Glutamatergic neuron (in vitro differentiated cells): ENCODE measurements around the gene CTNNA2. TPM values are rescaled to one million over a fixed set of nuclear protein-coding genes. Genes with fewer than 3 reads are reported as not detected.

Experiments used
- DNase-seq: peaks from one replicate; pipeline ENCODE4 v3.0.0; 2022
- H3K27ac Mint-ChIP-seq: one replicate; pipeline ENCODE4 v1.8.0; 2020; ENCODE audit warnings: mild to moderate bottlenecking, mixed read lengths, inconsistent platforms; ENCODE audit not compliant: unreplicated experiment
- H3K27me3 Mint-ChIP-seq: one replicate; pipeline ENCODE4 v1.8.0; 2020; ENCODE audit warnings: mild to moderate bottlenecking, moderate library complexity, mixed read lengths, inconsistent platforms; ENCODE audit not compliant: unreplicated experiment
- H3K36me3 Mint-ChIP-seq: one replicate; pipeline ENCODE4 v1.8.0; 2020; ENCODE audit warnings: mild to moderate bottlenecking, mixed read lengths, inconsistent platforms; ENCODE audit not compliant: unreplicated experiment
- H3K4me1 Mint-ChIP-seq: one replicate; pipeline ENCODE4 v1.8.0; 2020; ENCODE audit warnings: mild to moderate bottlenecking, low read depth, mixed read lengths, inconsistent platforms; ENCODE audit not compliant: unreplicated experiment
- H3K4me3 Mint-ChIP-seq: one replicate; pipeline ENCODE4 v1.8.0; 2020; ENCODE audit warnings: mild to moderate bottlenecking, mixed read lengths, inconsistent platforms; ENCODE audit not compliant: unreplicated experiment
- H3K9me3 Mint-ChIP-seq: one replicate; pipeline ENCODE4 v1.8.0; 2020; ENCODE audit warnings: mild to moderate bottlenecking, moderate library complexity, mixed read lengths, inconsistent platforms; ENCODE audit not compliant: unreplicated experiment
- CTCF ChIP-seq: fragments of 200-600 bp; sonication (generic); IDR thresholded peaks from one replicate; pipeline ENCODE4 v1.5.0; 2021; ENCODE audit not compliant: partially characterized antibody, unreplicated experiment
- total RNA-seq: library from RNA; stranded (reverse); fragmentation: NEBNext Ultra II Directional; extraction: Animal tissue kit (Norgen Biotek cat#: 25700); gene quantifications from one replicate; pipeline ENCODE4 v1.2.1, GENCODE V29; 2021; ENCODE audit not compliant: unreplicated experiment

The CTNNA2 gene
- total RNA-seq, 1 donor from 2014 or later = 76.2 TPM

DNA sequence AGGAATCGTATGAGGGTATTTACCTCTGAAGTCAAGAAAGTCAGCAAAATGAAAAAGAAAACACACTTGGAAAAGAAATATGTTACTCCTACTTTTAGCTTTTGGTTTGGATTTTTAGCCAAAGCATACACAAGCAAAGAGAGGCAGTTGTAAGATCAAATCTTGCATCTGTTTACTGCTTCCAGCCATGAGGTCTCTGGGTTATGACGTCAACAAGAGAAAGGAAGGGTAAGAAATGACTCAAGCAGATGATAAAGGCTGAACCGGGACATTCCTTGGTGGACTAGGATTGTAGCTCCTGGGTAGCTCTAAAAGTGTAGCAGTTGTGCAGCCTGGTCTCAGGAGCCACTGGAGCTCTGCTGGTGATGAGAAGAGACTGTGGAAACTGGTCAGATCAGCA, 16.8 kb downstream of the CTNNA2 start:
- no peak for TF ChIP-seq CTCF
- no peaks in the 10 kb centered on the region for H3K9me3 Mint-ChIP-seq
- no peaks in the 10 kb centered on the region for H3K4me1 Mint-ChIP-seq
- no peaks in the 10 kb centered on the region for H3K27me3 Mint-ChIP-seq
- no peaks in the 10 kb centered on the region for H3K36me3 Mint-ChIP-seq
- no peak for DNase-seq
- no peak overlapping the region for H3K4me3 Mint-ChIP-seq
- H3K27ac Mint-ChIP-seq = no peak overlapping the region

GRCh38 chr2:79530443-79530842, 17.6 kb downstream of the CTNNA2 start:
- DNase-seq = no peak
- Mint-ChIP-seq H3K9me3 (no peaks in the 10 kb centered on the region), H3K4me1 (no peaks in the 10 kb centered on the region), H3K27ac (no peak overlapping the region), H3K36me3 (no peaks in the 10 kb centered on the region), H3K4me3 (no peak overlapping the region), H3K27me3 (no peaks in the 10 kb centered on the region)
- TF ChIP-seq CTCF = no peak

DNA sequence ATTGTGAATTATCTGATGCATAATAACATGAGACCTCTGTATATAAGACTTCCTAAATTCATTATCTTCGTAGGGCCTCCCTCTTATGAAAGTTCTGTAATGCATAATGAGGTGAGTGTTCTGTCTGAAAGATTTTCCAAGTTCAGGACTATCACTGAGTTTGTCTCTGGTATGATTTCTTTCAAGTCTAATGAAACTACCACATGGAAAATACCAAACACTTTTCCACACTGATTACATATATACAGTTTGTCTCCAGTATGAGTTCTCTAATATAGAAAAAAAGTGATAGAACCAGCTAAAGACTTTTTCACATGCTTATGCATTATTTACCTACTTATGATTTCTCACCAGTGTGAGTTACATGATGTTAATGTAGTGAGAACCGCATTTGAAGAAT, 34.7 kb downstream of the CTNNA2 start:
- DNase-seq = no peak
- Mint-ChIP-seq H3K27me3 (peaks cover 3% of the 10 kb centered on the region), H3K4me3 (no peak overlapping the region), H3K36me3 (peaks cover 48% of the 10 kb centered on the region), H3K27ac (no peak overlapping the region), H3K4me1 (no peaks in the 10 kb centered on the region), H3K9me3 (peaks cover 23% of the 10 kb centered on the region)
- TF ChIP-seq CTCF = no peak

DNA sequence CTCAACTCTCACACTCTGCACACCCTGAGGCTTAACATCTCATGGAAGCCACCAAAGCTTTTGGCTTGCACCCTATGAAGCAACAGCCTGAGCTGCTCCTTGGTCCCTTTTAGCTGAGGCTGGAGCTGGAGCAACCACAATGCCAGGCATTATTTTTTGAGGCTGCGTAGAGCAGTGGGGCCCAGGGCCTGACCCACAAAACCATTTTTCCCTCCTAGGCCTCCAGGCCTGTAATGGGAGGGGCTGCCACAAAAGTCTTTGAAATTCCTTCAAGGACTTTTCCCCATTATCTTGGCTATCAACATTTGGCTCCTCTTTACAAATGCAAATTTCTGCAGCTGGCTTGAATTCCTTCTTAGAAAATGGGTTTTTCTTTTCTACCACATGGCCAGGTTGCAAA, 39.8 kb downstream of the CTNNA2 start:
- no peak overlapping the region for H3K27ac Mint-ChIP-seq
- H3K27me3 Mint-ChIP-seq = peaks cover 7% of the 10 kb centered on the region
- DNase-seq = no peak
- TF ChIP-seq CTCF = no peak
- H3K9me3 Mint-ChIP-seq = peaks cover 27% of the 10 kb centered on the region
- no peak overlapping the region for H3K4me3 Mint-ChIP-seq
- H3K36me3 Mint-ChIP-seq = peaks cover 52% of the 10 kb centered on the region
- no peaks in the 10 kb centered on the region for H3K4me1 Mint-ChIP-seq

- Mint-ChIP-seq H3K27ac (no peak overlapping the region), H3K4me1 (no peaks in the 10 kb centered on the region), H3K36me3 (peaks cover 32% of the 10 kb centered on the region), H3K9me3 (peaks cover 20% of the 10 kb centered on the region), H3K4me3 (no peak overlapping the region), H3K27me3 (peaks cover 5% of the 10 kb centered on the region)
- TF ChIP-seq CTCF = no peak
- no peak for DNase-seq
Observed at GRCh38 chr2:79554899-79555298, 42.0 kb downstream of the CTNNA2 start.
